HepG2 (cell line): Measurements from ENCODE around the gene CD40. TPM values are rescaled to one million over a fixed set of nuclear protein-coding genes. Genes with fewer than 3 reads are reported as not detected.

ENCODE experiments used
- ATF4 ChIP-seq, 2 experiments: fragments of 450-650 bp in 1 of 2; sonication (generic) in 1 of 2; formaldehyde crosslinking; IDR thresholded peaks; 2 replicates each; pipeline versions ENCODE4 v1.5.0 to v1.8.0; 2020 to 2022; ENCODE audit warnings: mild to moderate bottlenecking in 1 of 2, missing genetic modification reagents in 1 of 2
- E2F5 ChIP-seq: sonication (generic); formaldehyde crosslinking; conservative IDR thresholded peaks from 2 replicates; pipeline ENCODE4 v1.4.0; 2020; ENCODE audit warnings: missing genetic modification reagents
- ELF3 ChIP-seq: IDR thresholded peaks from 2 replicates; pipeline ENCODE4 v1.6.1; 2016; ENCODE audit warnings: missing genetic modification reagents, missing compliant biosample characterization
- GATA4 ChIP-seq: sonication (generic); IDR thresholded peaks from 2 replicates; pipeline ENCODE4 v1.6.1; 2016; ENCODE audit warnings: antibody characterized with exemption, low read depth, borderline replicate concordance
- HNRNPH1 ChIP-seq: fragments of 200-400 bp; formaldehyde crosslinking; optimal IDR thresholded peaks from 2 replicates; pipeline ENCODE3; 2017; ENCODE audit warnings: mild to moderate bottlenecking, low read depth, low read length
- MAX ChIP-seq: IDR thresholded peaks from 2 replicates; pipeline ENCODE4 v1.6.1; 2012; ENCODE audit warnings: inconsistent platforms
- NCOA1 ChIP-seq: sonication (generic); formaldehyde crosslinking; IDR thresholded peaks from 2 replicates; pipeline ENCODE4 v1.9.0; 2021; ENCODE audit warnings: missing genetic modification reagents
- ONECUT2 ChIP-seq: sonication (generic); formaldehyde crosslinking; IDR thresholded peaks from 2 replicates; pipeline ENCODE4 v1.4.0; 2020; ENCODE audit warnings: missing genetic modification reagents
- PAX8 ChIP-seq: sonication (generic); formaldehyde crosslinking; IDR thresholded peaks from 2 replicates; pipeline ENCODE4 v1.8.0; 2022; ENCODE audit warnings: mild to moderate bottlenecking, missing genetic modification reagents, borderline replicate concordance
- PRDM10 ChIP-seq: sonication (generic); formaldehyde crosslinking; IDR thresholded peaks from 2 replicates; pipeline ENCODE4 v1.4.0; 2020; ENCODE audit warnings: low read depth, missing genetic modification reagents
- ZGPAT ChIP-seq: IDR thresholded peaks from 2 replicates; pipeline ENCODE4 v1.6.1; 2016; ENCODE audit warnings: mild to moderate bottlenecking
- ZHX1 ChIP-seq: sonication (generic); formaldehyde crosslinking; IDR thresholded peaks from 2 replicates; pipeline ENCODE4 v1.8.1; 2022; ENCODE audit warnings: low read depth, mild to moderate bottlenecking, missing genetic modification reagents
- ZNF224 ChIP-seq: sonication (generic); formaldehyde crosslinking; IDR thresholded peaks from 2 replicates; pipeline ENCODE4 v1.5.0; 2020; ENCODE audit warnings: mild to moderate bottlenecking, missing genetic modification reagents
- ZNF350 ChIP-seq: sonication (generic); formaldehyde crosslinking; IDR thresholded peaks from 2 replicates; pipeline ENCODE4 v1.4.0; 2020; ENCODE audit warnings: mild to moderate bottlenecking, low read depth, missing genetic modification reagents, borderline replicate concordance
- ZNF414 ChIP-seq: sonication (generic); formaldehyde crosslinking; IDR thresholded peaks from 2 replicates; pipeline ENCODE4 v1.5.0; 2020; ENCODE audit warnings: missing genetic modification reagents
- ZSCAN25 ChIP-seq: sonication (generic); formaldehyde crosslinking; IDR thresholded peaks from 2 replicates; pipeline ENCODE4 v1.8.0; 2022; ENCODE audit warnings: mild to moderate bottlenecking, missing genetic modification reagents
- polyA plus RNA-seq, 8 experiments: library from polyadenylated mRNA; depleted of rRNA in 3 of 8; stranded (reverse) in 7 of 8; unstranded in 1 of 8; fragments of >200 nt; fragmentation: Illumina TruSeq in 4 of 8; extraction: Trizol in 4 of 8; gene quantifications; 2 replicates each; pipeline versions ENCODE4 v1.2.1 to v1.2.3, GENCODE V29; 2011 to 2016; ENCODE audit warnings: low read depth in 4 of 8, missing spikeins in 1 of 8, mixed read lengths in 1 of 8; ENCODE audit not compliant: insufficient read depth in 1 of 8
- total RNA-seq, 5 experiments: library from RNA; depleted of rRNA; stranded (reverse); fragments of >200 nt; fragmentation: Illumina TruSeq; extraction: Trizol; gene quantifications; 2 replicates each; pipeline ENCODE4 v1.2.3, GENCODE V29; 2016; ENCODE audit warnings: low read depth in 1 of 5

The CD40 gene
- total and polyA plus RNA-seq, 2 of the 13 experiments (the other 11 are each of a cell fraction or from before 2014, with no cell fraction given), result 4.6 to 13.4 TPM

- TF ChIP-seq ZGPAT (CRISPR knock-in tag) (peak; percentile 90), ELF3 (peak; percentile 87), E2F5 (CRISPR knock-in tag) (peak; percentile 96), PRDM10 (CRISPR knock-in tag) (peak; percentile 60; the same call in 1 of the 2 replicates), MAX (peak; percentile 99), ONECUT2 (CRISPR knock-in tag) (peak; percentile 55), ZHX1 (CRISPR knock-in tag) (peak; percentile 97), ZNF414 (peak; percentile 78; the same call in 1 of the 2 replicates), ATF4 (CRISPR knock-in tag; IDR thresholded peaks at IDR 0.05) (peak in 1 of 2 experiments; percentile 37; a peak in 2 of 4 replicates), ZNF350 (peak; percentile 86; the same call in 1 of the 2 replicates), ZSCAN25 (CRISPR knock-in tag) (peak; percentile 82; the same call in 1 of the 2 replicates), NCOA1 (CRISPR knock-in tag) (no peak; the same call in 1 of the 2 replicates), ZNF224 (CRISPR knock-in tag) (peak; percentile 71; the same call in 1 of the 2 replicates), PAX8 (CRISPR knock-in tag) (peak; percentile 99), GATA4 (no peak; the same call in 1 of the 2 replicates), HNRNPH1 (peak; percentile 83)
Observed at GRCh38 chr20:46089417-46090388, 28.4 kb upstream of the CD40 start, which contains the start of gene NCOA5 (continued).
